Endodermal cell (in vitro differentiated cells): ENCODE measurements around the gene ARMH3. TPM values are rescaled to one million over a fixed set of nuclear protein-coding genes. Genes with fewer than 3 reads are reported as not detected.

Experiments used
- DNase-seq: peaks from one replicate; pipeline ENCODE4 v3.0.0-alpha.2; 2017
- H3K27ac ChIP-seq: 2 replicates; pipeline ENCODE4 v1.5.1; 2013; ENCODE audit warnings: mild to moderate bottlenecking, low read depth, low read length, moderate library complexity
- H3K27me3 ChIP-seq: 2 replicates; pipeline ENCODE4 v1.6.1; 2013; ENCODE audit warnings: mild to moderate bottlenecking, low read length, moderate library complexity; ENCODE audit not compliant: insufficient read depth, control insufficient read depth, poor library complexity, severe bottlenecking
- H3K36me3 ChIP-seq: 2 replicates; pipeline ENCODE4 v1.7.0; 2013; ENCODE audit warnings: mild to moderate bottlenecking, low read length, moderate library complexity; ENCODE audit not compliant: control insufficient read depth, insufficient read depth
- H3K4me1 ChIP-seq: one replicate; pipeline ENCODE4 v1.7.0; 2013; ENCODE audit warnings: low read length; ENCODE audit not compliant: control insufficient read depth, insufficient read depth
- H3K4me3 ChIP-seq: 2 replicates; pipeline ENCODE4 v1.5.1; 2013; ENCODE audit warnings: mild to moderate bottlenecking, low read length, moderate library complexity
- H3K9ac ChIP-seq: 2 replicates; pipeline ENCODE4 v1.6.1; 2013; ENCODE audit warnings: mild to moderate bottlenecking, low read length, moderate library complexity; ENCODE audit not compliant: poor library complexity, severe bottlenecking; ENCODE audit errors: extremely low read depth
- H3K9me3 ChIP-seq: 2 replicates; pipeline ENCODE4 v1.6.1; 2013; ENCODE audit warnings: mild to moderate bottlenecking, low read length, moderate library complexity; ENCODE audit not compliant: control insufficient read depth
- H3K27ac Mint-ChIP-seq: 2 replicates; pipeline ENCODE4 v1.8.0; 2020; ENCODE audit warnings: mixed read lengths
- H3K27me3 Mint-ChIP-seq: 2 replicates; pipeline ENCODE4 v1.8.0; 2021; ENCODE audit warnings: mild to moderate bottlenecking, mixed read lengths; ENCODE audit not compliant: insufficient read depth
- H3K36me3 Mint-ChIP-seq: 2 replicates; pipeline ENCODE4 v1.8.0; 2020; ENCODE audit warnings: low read depth, mixed read lengths
- H3K4me1 Mint-ChIP-seq: 2 replicates; pipeline ENCODE4 v1.8.0; 2020; ENCODE audit warnings: mixed read lengths
- H3K4me3 Mint-ChIP-seq: 2 replicates; pipeline ENCODE4 v1.8.0; 2020; ENCODE audit warnings: mild to moderate bottlenecking, moderate library complexity, mixed read lengths
- H3K9me3 Mint-ChIP-seq: 2 replicates; pipeline ENCODE4 v1.8.0; 2020; ENCODE audit warnings: mild to moderate bottlenecking, mixed read lengths
- WGBS, 2 experiments: methylation state at CpG; one replicate each; pipeline versions ENCODE4 v1.1.5 to v1.1.7; 2013; ENCODE audit warnings: missing lambda C conversion rate in 2 of 2, mixed read lengths in 1 of 2; ENCODE audit not compliant: insufficient coverage in 1 of 2, insufficient read length in 1 of 2; 5-methylcytosine and 5-hydroxymethylcytosine counted together
- total RNA-seq, 2 donors: library from RNA; stranded (reverse); fragmentation: NEBNext Ultra II Directional in 1 of 2; extraction: Animal tissue kit (Norgen Biotek cat#: 25700) in 1 of 2; gene quantifications; 2 replicates in 1 of 2; 3 replicates in 1 of 2; pipeline ENCODE4 v1.2.1, GENCODE V29; 2021
- TF ChIP-seq, protein P1 (sequence below): fragments of 200-600 bp; sonication (generic); conservative IDR thresholded peaks from 2 replicates; pipeline ENCODE4 v1.5.0; 2021; ENCODE audit warnings: antibody characterized with exemption, mild to moderate bottlenecking

ARMH3 gene
- total RNA-seq, 2 donors from 2014 or later: 18.0 to 19.7 TPM

DNA sequence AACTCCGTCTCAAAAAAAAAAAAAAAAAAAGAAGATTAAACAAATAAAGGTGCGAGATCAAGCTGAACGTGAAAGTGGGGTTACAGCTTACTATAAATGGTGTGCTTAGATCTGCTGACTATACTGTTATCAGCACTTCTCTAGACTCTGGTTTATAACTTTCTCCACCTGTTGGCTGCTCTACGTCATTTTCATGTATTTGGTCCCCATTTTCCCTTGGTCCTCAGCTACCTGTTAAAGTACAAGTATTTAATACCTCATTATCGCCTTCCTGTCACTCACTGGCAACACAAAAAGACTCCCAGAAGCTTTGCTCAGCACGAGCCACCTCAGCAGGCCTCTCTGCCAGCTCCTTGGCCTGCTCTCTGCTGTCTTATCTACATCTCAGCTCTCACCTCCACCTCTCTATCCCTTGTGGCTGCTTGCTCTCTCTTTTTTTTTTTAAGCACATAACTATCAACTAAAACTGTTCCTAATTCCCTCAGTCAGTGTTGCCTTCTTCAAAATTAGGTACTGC, 95.0 kb downstream of the ARMH3 start:
- peaks cover 45% of the 10 kb centered on the region for H3K4me1 Mint-ChIP-seq
- peak overlapping the region; percentile 46 for H3K27ac Mint-ChIP-seq
- Histone ChIP-seq H3K9ac (no peak overlapping the region), H3K4me3 (peak overlapping the region; percentile 41), H3K9me3 (no peaks in the 10 kb centered on the region), H3K27me3 (no peaks in the 10 kb centered on the region), H3K27ac (no peak overlapping the region), H3K4me1 (peaks cover 15% of the 10 kb centered on the region), H3K36me3 (no peaks in the 10 kb centered on the region)
- peak overlapping the region; percentile 1 for H3K4me3 Mint-ChIP-seq
- DNase-seq: peak; percentile 89
- TF ChIP-seq, protein P1, sequence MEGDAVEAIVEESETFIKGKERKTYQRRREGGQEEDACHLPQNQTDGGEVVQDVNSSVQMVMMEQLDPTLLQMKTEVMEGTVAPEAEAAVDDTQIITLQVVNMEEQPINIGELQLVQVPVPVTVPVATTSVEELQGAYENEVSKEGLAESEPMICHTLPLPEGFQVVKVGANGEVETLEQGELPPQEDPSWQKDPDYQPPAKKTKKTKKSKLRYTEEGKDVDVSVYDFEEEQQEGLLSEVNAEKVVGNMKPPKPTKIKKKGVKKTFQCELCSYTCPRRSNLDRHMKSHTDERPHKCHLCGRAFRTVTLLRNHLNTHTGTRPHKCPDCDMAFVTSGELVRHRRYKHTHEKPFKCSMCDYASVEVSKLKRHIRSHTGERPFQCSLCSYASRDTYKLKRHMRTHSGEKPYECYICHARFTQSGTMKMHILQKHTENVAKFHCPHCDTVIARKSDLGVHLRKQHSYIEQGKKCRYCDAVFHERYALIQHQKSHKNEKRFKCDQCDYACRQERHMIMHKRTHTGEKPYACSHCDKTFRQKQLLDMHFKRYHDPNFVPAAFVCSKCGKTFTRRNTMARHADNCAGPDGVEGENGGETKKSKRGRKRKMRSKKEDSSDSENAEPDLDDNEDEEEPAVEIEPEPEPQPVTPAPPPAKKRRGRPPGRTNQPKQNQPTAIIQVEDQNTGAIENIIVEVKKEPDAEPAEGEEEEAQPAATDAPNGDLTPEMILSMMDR: no peak
- 60 to 72% methylated on average over 4 to 6 of the region's 6 CpGs for WGBS, 2 experiments
- no peaks in the 10 kb centered on the region for H3K9me3 Mint-ChIP-seq
- no peaks in the 10 kb centered on the region for H3K27me3 Mint-ChIP-seq
- H3K36me3 Mint-ChIP-seq: peaks cover 17% of the 10 kb centered on the region

DNA sequence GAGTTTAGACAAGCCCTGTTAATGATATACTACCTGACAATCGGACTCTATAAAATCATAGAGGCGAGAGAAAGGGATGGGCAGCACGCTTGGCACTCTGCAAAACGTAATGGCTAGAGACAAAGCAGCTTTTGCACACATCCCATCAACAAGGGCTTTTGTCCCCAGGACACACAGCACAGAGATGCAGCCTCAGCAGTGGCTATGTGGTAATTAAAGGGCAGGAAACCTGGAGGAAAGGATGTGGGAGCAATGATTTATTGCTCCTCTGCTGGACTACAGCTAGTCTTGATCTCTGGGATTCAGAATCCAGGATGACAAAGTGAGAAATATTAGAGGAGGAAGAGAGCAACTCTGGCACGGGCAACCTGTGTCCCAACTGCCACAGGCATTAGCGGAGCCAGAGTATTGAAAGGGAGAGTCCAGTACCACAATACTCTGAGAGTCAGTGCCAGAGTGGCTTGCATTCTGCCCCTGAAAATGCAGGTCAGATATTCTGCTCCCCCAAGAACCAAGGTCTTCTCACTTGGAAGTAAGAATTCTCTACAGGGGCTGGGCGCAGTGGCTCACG, 96.5 kb downstream of the ARMH3 start:
- no peak overlapping the region for H3K4me3 ChIP-seq
- H3K27me3 ChIP-seq: no peaks in the 10 kb centered on the region
- Mint-ChIP-seq H3K4me1 (peaks cover 43% of the 10 kb centered on the region), H3K4me3 (no peak overlapping the region), H3K27ac (no peak overlapping the region), H3K36me3 (peaks cover 17% of the 10 kb centered on the region), H3K9me3 (no peaks in the 10 kb centered on the region), H3K27me3 (no peaks in the 10 kb centered on the region)
- no peak overlapping the region for H3K27ac ChIP-seq
- TF ChIP-seq, protein P1: no peak
- WGBS, 2 experiments: 89 to 100% methylated on average over 6 to 8 of the region's 8 CpGs
- no peak for DNase-seq
- H3K36me3 ChIP-seq: peaks cover 7% of the 10 kb centered on the region
- peaks cover 10% of the 10 kb centered on the region for H3K4me1 ChIP-seq
- no peaks in the 10 kb centered on the region for H3K9me3 ChIP-seq
- no peak overlapping the region for H3K9ac ChIP-seq

DNA sequence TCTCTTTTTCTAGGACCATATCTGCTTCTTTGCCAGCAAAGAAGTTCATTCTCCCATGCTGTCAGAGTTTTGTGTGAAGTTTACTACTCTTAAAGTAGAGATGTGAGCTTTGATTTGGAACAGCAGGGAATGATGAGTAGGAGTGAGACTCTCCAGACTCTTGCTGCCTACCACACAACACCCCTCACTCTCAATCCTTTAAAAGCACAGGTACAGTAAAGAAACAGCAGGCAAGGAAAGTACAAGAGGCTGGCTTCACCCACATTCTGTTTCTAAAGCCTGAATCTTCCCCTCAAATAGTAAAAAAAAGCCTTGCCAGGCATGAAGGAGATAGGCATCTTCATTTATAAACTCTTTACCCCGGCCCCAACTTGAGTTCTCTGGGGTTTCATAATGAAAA, 97.3 kb downstream of the ARMH3 start:
- Mint-ChIP-seq H3K36me3 (peaks cover 18% of the 10 kb centered on the region), H3K4me1 (peaks cover 43% of the 10 kb centered on the region), H3K27me3 (no peaks in the 10 kb centered on the region), H3K4me3 (no peak overlapping the region), H3K9me3 (no peaks in the 10 kb centered on the region), H3K27ac (peak overlapping the region; percentile 4)
- Histone ChIP-seq H3K27ac (no peak overlapping the region), H3K4me1 (peaks cover 10% of the 10 kb centered on the region), H3K9me3 (no peaks in the 10 kb centered on the region), H3K4me3 (no peak overlapping the region), H3K9ac (no peak overlapping the region), H3K27me3 (no peaks in the 10 kb centered on the region), H3K36me3 (peaks cover 12% of the 10 kb centered on the region)
- DNase-seq: no peak
- 85% methylated on average over 1 of the region's 1 CpG; no CpG with 5 or more reads in 1 of the 2 experiments for WGBS, 2 experiments
- TF ChIP-seq, protein P1: no peak
